Measurements from ENCODE around the gene TPPP2.

TPPP2 gene

GRCh38 chr14:21055432-21056117 is 25.6 kb downstream of the TPPP2 start:
- Histone ChIP-seq H3K4ac (ENCODE audit: low read length) (no peak overlapping the region), H4K8ac (ENCODE audit: low read depth, low read length) (no peak overlapping the region), H3K4me2 (ENCODE audit: insufficient read depth, low read length, poor library complexity, severe bottlenecking) (no peak overlapping the region), H3K9ac (ENCODE audit: low read depth, low read length, poor library complexity) (no peak overlapping the region), H3K23ac (ENCODE audit: low read depth, low read length, poor library complexity) (no peak overlapping the region), H3K4me3 (ENCODE audit: low read length in 2 of 2) (no peak overlapping the region), H3K4me1 (ENCODE audit: control insufficient read depth in 2 of 2, insufficient read depth in 1 of 2, low read depth in 1 of 2, low read length in 2 of 2) (no peaks in the 10 kb centered on the region), H3K27ac (replicated peaks; ENCODE audit: low read length) (no peak overlapping the region), H3K27me3 (ENCODE audit: control insufficient read depth in 3 of 3, insufficient read depth in 3 of 3, low read depth in 1 of 3, low read length in 3 of 3) (peaks cover 0 to 33% (median 0%) of the 10 kb centered on the region in 3 experiments), H3K14ac (ENCODE audit: low read length) (no peak overlapping the region), H2BK120ac (ENCODE audit: low read depth, low read length) (no peak overlapping the region), H2AK5ac (ENCODE audit: low read depth, low read length) (no peak overlapping the region), H2BK15ac (ENCODE audit: low read length) (no peak overlapping the region), H2AFZ (ENCODE audit: low read length) (peak overlapping the region; percentile 23), H4K91ac (ENCODE audit: low read depth, low read length, poor library complexity) (no peak overlapping the region), H2BK12ac (ENCODE audit: low read length) (no peak overlapping the region), H2BK5ac (ENCODE audit: low read length) (no peak overlapping the region), H3K9me3 (replicated peaks in 1 of 2; ENCODE audit: control insufficient read depth in 2 of 2, insufficient read depth in 1 of 2, low read depth in 1 of 2, low read length in 2 of 2) (no peaks in the 10 kb centered on the region), H3K18ac (ENCODE audit: low read length) (no peak overlapping the region), H3K36me3 (replicated peaks in 1 of 2; ENCODE audit: control insufficient read depth in 2 of 2, insufficient read depth in 2 of 2, low read length in 2 of 2) (no peaks in the 10 kb centered on the region), H3K79me1 (ENCODE audit: low read depth, low read length) (no peaks in the 10 kb centered on the region)
- DNase-seq (ENCODE audit: low spot score), result no peak
- WGBS, 2 donors (ENCODE audit: extremely low coverage in 2 of 2, insufficient read length in 2 of 2, insufficient replicate concordance in 1 of 2), result no CpG with 5 or more reads among the region's 5 CpGs

DNA sequence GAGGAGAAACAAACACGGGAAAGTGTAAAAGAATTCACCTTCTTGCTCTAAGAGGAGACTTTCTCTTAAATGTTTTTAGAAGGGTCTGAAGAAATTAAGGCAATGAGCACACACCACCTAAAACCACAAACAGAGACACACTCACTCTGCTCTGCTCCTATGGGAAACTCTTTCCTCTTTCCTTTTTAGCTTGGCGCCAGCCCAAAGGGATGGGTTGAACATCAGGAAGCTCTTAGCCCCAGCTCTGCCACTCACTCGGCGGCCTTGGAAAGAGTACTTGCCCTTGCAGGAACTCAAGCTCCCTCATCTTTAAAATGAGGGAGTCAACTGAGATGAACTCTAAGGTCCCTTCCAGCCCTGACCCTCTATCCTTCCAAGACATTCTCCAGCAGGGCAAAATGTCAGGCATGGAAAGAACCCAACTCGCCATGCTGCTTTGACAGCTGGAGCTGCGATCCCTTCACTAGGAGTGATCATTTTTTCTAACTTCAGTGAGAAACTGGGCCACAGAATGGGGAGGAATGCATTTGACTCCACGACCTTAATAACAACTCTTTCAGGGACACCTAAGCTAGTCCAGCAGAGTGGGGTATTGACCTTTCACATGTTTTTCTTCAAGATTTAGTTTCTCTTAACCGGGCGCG is 26.6 kb downstream of the TPPP2 start:
- Histone ChIP-seq H4K91ac (ENCODE audit: low read depth, low read length, poor library complexity) (no peak overlapping the region), H4K8ac (ENCODE audit: low read depth, low read length) (no peak overlapping the region), H3K36me3 (replicated peaks in 1 of 2; ENCODE audit: control insufficient read depth in 2 of 2, insufficient read depth in 2 of 2, low read length in 2 of 2) (no peaks in the 10 kb centered on the region), H3K4me3 (ENCODE audit: low read length in 2 of 2) (no peak overlapping the region), H3K9me3 (replicated peaks in 1 of 2; ENCODE audit: control insufficient read depth in 2 of 2, insufficient read depth in 1 of 2, low read depth in 1 of 2, low read length in 2 of 2) (no peaks in the 10 kb centered on the region), H2AK5ac (ENCODE audit: low read depth, low read length) (no peak overlapping the region), H3K27ac (replicated peaks; ENCODE audit: low read length) (no peak overlapping the region), H2BK12ac (ENCODE audit: low read length) (no peak overlapping the region), H2AFZ (ENCODE audit: low read length) (no peak overlapping the region), H3K18ac (ENCODE audit: low read length) (no peak overlapping the region), H3K4ac (ENCODE audit: low read length) (no peak overlapping the region), H2BK15ac (ENCODE audit: low read length) (no peak overlapping the region), H3K4me1 (ENCODE audit: control insufficient read depth in 2 of 2, insufficient read depth in 1 of 2, low read depth in 1 of 2, low read length in 2 of 2) (peaks cover 0 to 2% of the 10 kb centered on the region in 2 donors), H3K14ac (ENCODE audit: low read length) (no peak overlapping the region), H2BK5ac (ENCODE audit: low read length) (no peak overlapping the region), H3K79me1 (ENCODE audit: low read depth, low read length) (no peaks in the 10 kb centered on the region), H3K27me3 (ENCODE audit: control insufficient read depth in 3 of 3, insufficient read depth in 3 of 3, low read depth in 1 of 3, low read length in 3 of 3) (peaks cover 0 to 33% (median 0%) of the 10 kb centered on the region in 3 experiments), H3K23ac (ENCODE audit: low read depth, low read length, poor library complexity) (no peak overlapping the region), H3K4me2 (ENCODE audit: insufficient read depth, low read length, poor library complexity, severe bottlenecking) (no peak overlapping the region), H3K9ac (ENCODE audit: low read depth, low read length, poor library complexity) (no peak overlapping the region), H2BK120ac (ENCODE audit: low read depth, low read length) (no peak overlapping the region)
- WGBS, 2 donors (ENCODE audit: extremely low coverage in 2 of 2, insufficient read length in 2 of 2, insufficient replicate concordance in 1 of 2), result no CpG with 5 or more reads among the region's 10 CpGs
- no peak for DNase-seq (ENCODE audit: low spot score)

DNA sequence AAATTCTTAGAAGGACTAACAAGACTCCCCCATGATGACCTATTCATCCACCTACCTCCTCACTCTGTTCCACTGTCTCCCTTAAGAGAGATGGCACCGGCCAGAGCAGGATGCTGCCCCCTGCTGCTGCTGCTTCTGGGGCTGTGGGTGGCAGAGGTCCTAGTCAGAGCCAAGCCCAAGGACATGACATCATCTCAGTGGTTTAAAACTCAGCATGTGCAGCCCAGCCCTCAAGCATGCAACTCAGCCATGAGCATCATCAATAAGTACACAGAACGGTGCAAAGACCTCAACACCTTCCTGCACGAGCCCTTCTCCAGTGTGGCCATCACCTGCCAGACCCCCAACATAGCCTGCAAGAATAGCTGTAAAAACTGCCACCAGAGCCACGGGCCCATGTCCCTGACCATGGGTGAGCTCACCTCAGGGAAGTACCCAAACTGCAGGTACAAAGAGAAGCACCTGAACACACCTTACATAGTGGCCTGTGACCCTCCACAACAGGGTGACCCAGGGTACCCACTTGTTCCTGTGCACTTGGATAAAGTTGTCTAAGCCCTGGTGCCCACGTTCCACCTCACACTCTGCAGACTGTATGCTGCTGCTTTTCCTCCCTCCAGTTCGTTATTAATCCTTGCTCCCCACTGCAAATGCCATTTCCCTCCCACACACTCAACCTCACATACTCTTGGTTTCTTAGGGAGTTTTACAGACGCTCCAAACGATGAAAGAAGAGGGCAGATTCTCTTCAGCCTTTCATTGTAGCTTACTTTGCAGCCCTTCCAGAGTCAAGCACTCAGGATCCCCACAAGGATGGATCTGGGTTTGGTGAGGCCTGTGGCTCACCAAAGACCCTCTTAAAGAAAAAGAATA is 28.0 kb downstream of the TPPP2 start, which contains the start of gene RNASE8:
TSS of gene RNASE8 (plus strand) at position 20 of the 873 bp plus-strand sequence. CDS start at position 91, 71 bp downstream.
- no peak within 1 kb of the TSS for H3K4me3 ChIP-seq (ENCODE audit: low read length in 2 of 2)
- no peak within 1 kb of the TSS for H3K27ac ChIP-seq (replicated peaks; ENCODE audit: low read length)
- no peak within 1 kb of the TSS for H2BK12ac ChIP-seq (ENCODE audit: low read length)
- no peak within 1 kb of the TSS for H2AK5ac ChIP-seq (ENCODE audit: low read depth, low read length)
- H3K14ac ChIP-seq (ENCODE audit: low read length), result no peak within 1 kb of the TSS
- H3K79me1 ChIP-seq (ENCODE audit: low read depth, low read length), result no peaks in the 10 kb centered on the region
- WGBS, 2 donors (ENCODE audit: extremely low coverage in 2 of 2, insufficient read length in 2 of 2, insufficient replicate concordance in 1 of 2), result no CpG with 5 or more reads among the region's 8 CpGs
- H2AFZ ChIP-seq (ENCODE audit: low read length), result no peak within 1 kb of the TSS
- no peak within 1 kb of the TSS for H2BK15ac ChIP-seq (ENCODE audit: low read length)
- DNase-seq (ENCODE audit: low spot score), result no peak
- no peak within 1 kb of the TSS for H3K4ac ChIP-seq (ENCODE audit: low read length)
- peaks cover 1 to 2% of the 10 kb centered on the region in 2 donors for H3K4me1 ChIP-seq (ENCODE audit: control insufficient read depth in 2 of 2, insufficient read depth in 1 of 2, low read depth in 1 of 2, low read length in 2 of 2)
- no peak within 1 kb of the TSS for H3K9ac ChIP-seq (ENCODE audit: low read depth, low read length, poor library complexity)
- peaks cover 0 to 26% (median 0%) of the 10 kb centered on the region in 3 experiments for H3K27me3 ChIP-seq (ENCODE audit: control insufficient read depth in 3 of 3, insufficient read depth in 3 of 3, low read depth in 1 of 3, low read length in 3 of 3)
- H3K36me3 ChIP-seq (replicated peaks in 1 of 2; ENCODE audit: control insufficient read depth in 2 of 2, insufficient read depth in 2 of 2, low read length in 2 of 2), result no peaks in the 10 kb centered on the region
- no peak within 1 kb of the TSS for H4K8ac ChIP-seq (ENCODE audit: low read depth, low read length)
- H3K23ac ChIP-seq (ENCODE audit: low read depth, low read length, poor library complexity), result no peak within 1 kb of the TSS
- no peak within 1 kb of the TSS for H2BK5ac ChIP-seq (ENCODE audit: low read length)
- H4K91ac ChIP-seq (ENCODE audit: low read depth, low read length, poor library complexity), result no peak within 1 kb of the TSS
- H2BK120ac ChIP-seq (ENCODE audit: low read depth, low read length), result no peak within 1 kb of the TSS
- H3K4me2 ChIP-seq (ENCODE audit: insufficient read depth, low read length, poor library complexity, severe bottlenecking), result no peak within 1 kb of the TSS
- H3K18ac ChIP-seq (ENCODE audit: low read length), result no peak within 1 kb of the TSS
- H3K9me3 ChIP-seq (replicated peaks in 1 of 2; ENCODE audit: control insufficient read depth in 2 of 2, insufficient read depth in 1 of 2, low read depth in 1 of 2, low read length in 2 of 2), result no peaks in the 10 kb centered on the region

Measured in neuronal stem cell (in vitro differentiated cells).